Measurements from ENCODE around the gene CNN2. TPM values are rescaled to one million over a fixed set of nuclear protein-coding genes. Genes with fewer than 3 reads are reported as not detected.

The CNN2 gene
- total RNA-seq, 1 experiment from 2014 or later = 495 TPM

DNA sequence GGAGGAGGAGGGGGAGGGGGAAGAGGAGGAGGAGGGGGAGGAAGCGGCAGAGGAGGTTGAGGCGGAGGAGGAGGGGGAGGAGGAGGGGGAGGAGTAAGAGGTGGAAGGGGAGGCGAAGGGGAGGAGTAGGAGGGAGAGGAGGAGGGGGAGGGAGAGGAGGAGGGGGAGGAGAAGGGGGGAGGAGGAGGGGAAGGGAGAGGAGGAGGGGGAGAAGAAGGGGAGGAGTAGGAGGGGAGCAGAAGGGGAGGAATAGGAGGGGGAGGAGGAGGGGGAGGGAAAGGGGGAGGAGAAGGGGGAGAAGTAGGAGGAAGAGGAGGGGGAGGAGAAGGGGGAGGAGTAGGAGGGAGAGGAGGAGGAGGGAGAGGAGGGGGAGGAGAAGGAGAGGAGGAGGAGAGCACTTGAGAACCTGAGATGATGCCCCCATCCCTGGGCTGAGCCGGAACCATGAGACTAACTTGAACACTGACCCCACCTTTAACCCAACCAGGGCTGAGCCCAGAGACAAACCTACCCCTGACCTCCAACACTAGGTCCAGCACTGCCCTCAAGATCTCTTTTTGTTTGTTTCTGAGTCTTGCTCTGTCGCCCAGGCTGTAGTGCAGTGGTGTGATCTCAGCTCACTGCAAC is 26.1 kb downstream of the CNN2 start:
- no peak overlapping the region for H3K4me3 ChIP-seq (ENCODE audit: insufficient read depth, low read depth, low read length)
- H3K36me3 ChIP-seq (replicated peaks; ENCODE audit: control insufficient read depth, insufficient read depth, low read length) = no peaks in the 10 kb centered on the region
- H3K27me3 ChIP-seq (ENCODE audit: control insufficient read depth, insufficient read depth, low read length) = no peaks in the 10 kb centered on the region
- DNase-seq = no peak

DNA sequence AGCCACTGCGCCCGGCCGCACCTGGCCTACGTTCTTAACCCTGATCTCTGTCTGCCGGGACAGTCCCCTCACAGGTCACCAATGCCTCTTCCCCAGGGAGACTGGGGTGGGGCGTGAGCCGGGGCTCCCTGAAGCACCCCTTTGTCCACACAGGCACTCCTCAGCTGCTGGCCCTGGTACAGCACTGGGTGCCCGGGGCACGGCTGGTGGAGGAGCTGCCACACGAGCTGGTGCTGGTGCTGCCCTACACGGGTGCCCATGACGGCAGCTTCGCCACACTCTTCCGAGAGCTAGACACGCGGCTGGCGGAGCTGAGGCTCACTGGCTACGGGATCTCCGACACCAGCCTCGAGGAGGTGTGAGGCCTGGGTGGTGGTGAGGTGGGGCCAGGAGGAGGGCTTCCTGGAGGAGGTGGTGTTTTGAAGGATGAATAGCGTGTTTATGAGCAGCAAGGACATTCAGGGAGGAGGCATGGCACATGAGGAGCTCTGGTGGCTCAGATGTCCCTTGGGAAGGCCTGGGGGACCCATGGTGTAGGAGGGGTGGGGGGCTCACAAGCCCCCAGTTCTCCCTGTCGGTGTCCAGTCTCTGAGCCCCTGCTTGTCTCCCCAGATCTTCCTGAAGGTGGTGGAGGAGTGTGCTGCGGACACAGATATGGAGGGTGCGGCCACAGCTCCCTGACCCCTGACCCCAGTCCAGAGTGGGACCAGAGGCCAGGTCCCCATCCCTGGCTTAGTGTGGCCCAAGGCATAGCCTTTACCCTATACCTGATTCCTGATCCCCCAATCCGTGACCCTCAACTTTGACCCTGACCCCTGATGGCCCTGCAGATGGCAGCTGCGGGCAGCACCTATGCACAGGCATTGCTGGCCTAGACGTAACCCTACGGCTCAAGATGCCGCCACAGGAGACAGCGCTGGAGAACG is 27.0 kb downstream of the CNN2 start:
- no peaks in the 10 kb centered on the region for H3K27me3 ChIP-seq (ENCODE audit: control insufficient read depth, insufficient read depth, low read length)
- H3K4me3 ChIP-seq (ENCODE audit: insufficient read depth, low read depth, low read length) = no peak overlapping the region
- DNase-seq = no peak
- H3K36me3 ChIP-seq (replicated peaks; ENCODE audit: control insufficient read depth, insufficient read depth, low read length) = no peaks in the 10 kb centered on the region

DNA sequence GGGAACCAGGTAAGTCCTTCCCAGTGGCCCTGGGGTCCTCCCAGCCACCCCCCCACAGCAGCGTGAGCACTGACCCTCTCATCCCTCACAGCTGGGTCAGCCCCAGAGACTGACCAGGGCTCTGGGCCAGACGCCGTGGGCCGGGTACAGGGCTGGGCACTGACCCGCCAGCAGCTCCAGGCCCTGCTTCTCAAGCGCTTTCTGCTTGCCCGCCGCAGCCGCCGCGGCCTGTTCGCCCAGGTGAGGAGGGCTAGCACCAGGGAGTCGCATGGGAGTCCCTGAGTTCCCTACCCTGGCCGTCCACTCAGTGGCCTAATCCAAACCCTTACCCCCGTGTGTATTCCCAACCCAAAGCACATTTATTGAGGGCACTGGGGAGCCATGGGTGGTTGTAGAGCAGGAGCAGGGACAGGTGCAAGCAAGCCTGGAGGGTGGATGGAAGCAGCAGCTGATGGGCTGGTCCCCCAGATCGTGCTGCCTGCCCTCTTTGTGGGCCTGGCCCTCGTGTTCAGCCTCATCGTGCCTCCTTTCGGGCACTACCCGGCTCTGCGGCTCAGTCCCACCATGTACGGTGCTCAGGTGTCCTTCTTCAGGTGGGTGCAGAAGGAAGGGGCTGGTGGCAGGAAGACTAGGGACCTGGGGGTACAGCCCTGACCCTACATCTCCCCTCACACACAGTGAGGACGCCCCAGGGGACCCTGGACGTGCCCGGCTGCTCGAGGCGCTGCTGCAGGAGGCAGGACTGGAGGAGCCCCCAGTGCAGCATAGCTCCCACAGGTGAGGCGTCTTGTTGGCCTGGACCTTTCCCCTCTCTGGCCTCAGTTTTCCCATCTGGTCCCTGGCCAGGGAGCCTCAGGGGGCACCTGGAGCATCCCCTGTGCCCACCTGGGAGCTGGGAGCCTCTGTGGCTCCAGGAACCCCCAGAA is 28.0 kb downstream of the CNN2 start:
- DNase-seq = no peak
- no peak overlapping the region for H3K4me3 ChIP-seq (ENCODE audit: insufficient read depth, low read depth, low read length)
- no peaks in the 10 kb centered on the region for H3K36me3 ChIP-seq (replicated peaks; ENCODE audit: control insufficient read depth, insufficient read depth, low read length)
- H3K27me3 ChIP-seq (ENCODE audit: control insufficient read depth, insufficient read depth, low read length) = no peaks in the 10 kb centered on the region

DNA sequence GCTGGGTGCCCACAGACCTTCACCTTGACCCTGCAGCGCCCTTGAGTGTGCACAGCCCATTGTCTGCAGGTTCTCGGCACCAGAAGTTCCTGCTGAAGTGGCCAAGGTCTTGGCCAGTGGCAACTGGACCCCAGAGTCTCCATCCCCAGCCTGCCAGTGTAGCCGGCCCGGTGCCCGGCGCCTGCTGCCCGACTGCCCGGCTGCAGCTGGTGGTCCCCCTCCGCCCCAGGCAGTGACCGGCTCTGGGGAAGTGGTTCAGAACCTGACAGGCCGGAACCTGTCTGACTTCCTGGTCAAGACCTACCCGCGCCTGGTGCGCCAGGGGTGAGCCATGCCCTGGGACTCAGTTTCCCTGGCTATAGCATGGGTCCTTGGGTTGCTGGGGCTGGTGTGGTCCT is 28.6 kb downstream of the CNN2 start:
- H3K4me3 ChIP-seq (ENCODE audit: insufficient read depth, low read depth, low read length) = no peak overlapping the region
- H3K27me3 ChIP-seq (ENCODE audit: control insufficient read depth, insufficient read depth, low read length) = no peaks in the 10 kb centered on the region
- no peaks in the 10 kb centered on the region for H3K36me3 ChIP-seq (replicated peaks; ENCODE audit: control insufficient read depth, insufficient read depth, low read length)
- DNase-seq = no peak

DNA sequence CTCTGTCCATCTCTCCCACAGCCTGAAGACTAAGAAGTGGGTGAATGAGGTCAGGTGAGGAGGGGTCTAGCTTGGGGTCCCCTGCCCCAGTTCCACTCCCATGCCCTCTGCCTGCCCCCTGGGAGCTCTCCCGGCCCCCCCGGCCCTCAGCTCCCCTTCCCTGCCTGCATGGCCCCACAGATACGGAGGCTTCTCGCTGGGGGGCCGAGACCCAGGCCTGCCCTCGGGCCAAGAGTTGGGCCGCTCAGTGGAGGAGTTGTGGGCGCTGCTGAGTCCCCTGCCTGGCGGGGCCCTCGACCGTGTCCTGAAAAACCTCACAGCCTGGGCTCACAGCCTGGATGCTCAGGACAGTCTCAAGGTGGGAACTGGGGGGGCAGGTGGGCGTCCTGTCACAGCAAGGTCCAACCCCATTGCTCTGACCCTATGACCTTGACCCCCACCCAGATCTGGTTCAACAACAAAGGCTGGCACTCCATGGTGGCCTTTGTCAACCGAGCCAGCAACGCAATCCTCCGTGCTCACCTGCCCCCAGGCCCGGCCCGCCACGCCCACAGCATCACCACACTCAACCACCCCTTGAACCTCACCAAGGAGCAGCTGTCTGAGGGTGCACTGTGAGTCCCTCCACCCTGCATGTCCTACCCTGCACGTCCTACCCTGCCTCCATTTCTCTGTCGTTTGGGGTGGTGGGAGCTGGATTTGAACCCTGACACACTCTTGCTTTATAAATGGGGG is 29.6 kb downstream of the CNN2 start:
- no peaks in the 10 kb centered on the region for H3K27me3 ChIP-seq (ENCODE audit: control insufficient read depth, insufficient read depth, low read length)
- no peak overlapping the region for H3K4me3 ChIP-seq (ENCODE audit: insufficient read depth, low read depth, low read length)
- no peak for DNase-seq
- H3K36me3 ChIP-seq (replicated peaks; ENCODE audit: control insufficient read depth, insufficient read depth, low read length) = peaks cover 1% of the 10 kb centered on the region; the same call in 1 of the 2 replicates

DNA sequence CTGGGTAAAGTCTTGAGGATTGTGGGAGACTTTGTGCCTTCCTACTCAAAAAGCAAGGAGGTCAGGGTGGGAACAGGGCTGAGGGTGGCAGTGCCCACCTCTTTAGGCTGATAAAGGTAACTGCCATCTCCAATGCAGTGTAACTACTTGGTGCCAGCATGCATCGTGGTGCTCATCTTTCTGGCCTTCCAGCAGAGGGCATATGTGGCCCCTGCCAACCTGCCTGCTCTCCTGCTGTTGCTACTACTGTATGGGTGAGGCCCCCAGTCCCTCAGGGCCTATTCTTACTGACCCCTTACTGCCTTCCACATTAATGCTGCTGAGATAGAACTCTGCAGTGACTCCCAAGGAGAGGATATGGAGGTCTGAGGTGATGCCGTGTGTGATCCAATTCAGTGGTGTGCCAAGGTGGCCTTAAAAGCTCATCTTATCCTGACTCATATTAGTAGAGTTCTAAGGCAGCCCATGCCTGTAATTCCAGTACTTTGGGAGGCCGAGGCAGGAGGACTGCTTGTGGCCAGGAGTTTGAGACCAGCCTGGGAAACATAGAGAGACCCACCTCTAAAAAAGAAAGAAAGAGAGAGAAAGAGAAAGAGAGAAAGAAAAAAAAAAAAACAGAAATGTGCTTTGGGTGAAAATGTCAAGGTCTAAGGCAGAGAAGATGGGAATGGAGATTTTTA is 30.9 kb downstream of the CNN2 start:
- peaks cover 1% of the 10 kb centered on the region; the same call in 1 of the 2 replicates for H3K36me3 ChIP-seq (replicated peaks; ENCODE audit: control insufficient read depth, insufficient read depth, low read length)
- no peaks in the 10 kb centered on the region for H3K27me3 ChIP-seq (ENCODE audit: control insufficient read depth, insufficient read depth, low read length)
- no peak overlapping the region for H3K4me3 ChIP-seq (ENCODE audit: insufficient read depth, low read depth, low read length)
- DNase-seq = no peak

DNA sequence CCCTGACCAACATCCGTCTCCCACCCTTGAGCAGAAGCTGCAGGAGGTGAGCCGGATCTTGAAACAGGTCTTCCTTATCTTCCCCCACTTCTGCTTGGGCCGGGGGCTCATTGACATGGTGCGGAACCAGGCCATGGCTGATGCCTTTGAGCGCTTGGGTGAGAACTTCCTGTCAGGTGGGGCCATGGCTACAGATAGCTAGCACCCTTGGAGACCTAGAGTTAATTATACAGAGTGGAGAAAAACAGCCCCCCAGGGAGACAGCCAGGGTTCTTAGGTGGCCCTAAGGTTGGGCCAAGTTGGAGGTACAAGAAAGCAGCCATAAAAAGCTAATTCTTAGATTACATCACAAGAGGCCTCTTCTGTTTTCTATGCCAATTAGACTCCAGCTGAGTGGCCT is 31.7 kb downstream of the CNN2 start:
- DNase-seq = no peak
- Histone ChIP-seq H3K4me3 (ENCODE audit: insufficient read depth, low read depth, low read length) (no peak overlapping the region), H3K27me3 (ENCODE audit: control insufficient read depth, insufficient read depth, low read length) (no peaks in the 10 kb centered on the region), H3K36me3 (replicated peaks; ENCODE audit: control insufficient read depth, insufficient read depth, low read length) (peaks cover 1% of the 10 kb centered on the region; the same call in 1 of the 2 replicates)

DNA sequence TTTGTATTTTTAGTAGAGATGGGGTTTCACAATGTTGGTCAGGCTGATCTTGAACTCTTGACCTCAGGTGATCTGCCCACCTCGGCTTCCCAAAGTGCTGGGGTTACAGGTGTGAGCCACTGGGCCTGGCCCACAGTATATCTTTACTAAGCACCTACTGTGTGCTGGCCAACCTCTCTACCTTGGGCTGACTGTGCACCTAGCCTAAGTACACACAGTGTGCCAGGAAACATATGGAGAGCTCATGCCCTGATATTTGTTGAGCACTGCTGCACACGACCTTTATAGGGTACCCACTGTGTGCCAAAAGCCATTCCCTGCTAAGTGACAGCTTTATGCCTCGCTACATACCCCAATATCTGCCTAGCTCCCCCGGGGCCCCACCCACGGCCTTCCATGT is 34.3 kb downstream of the CNN2 start:
- DNase-seq = no peak
- H3K4me3 ChIP-seq (ENCODE audit: insufficient read depth, low read depth, low read length) = no peak overlapping the region
- H3K36me3 ChIP-seq (replicated peaks; ENCODE audit: control insufficient read depth, insufficient read depth, low read length) = peaks cover 1% of the 10 kb centered on the region; the same call in 1 of the 2 replicates
- H3K27me3 ChIP-seq (ENCODE audit: control insufficient read depth, insufficient read depth, low read length) = peaks cover 7% of the 10 kb centered on the region

DNA sequence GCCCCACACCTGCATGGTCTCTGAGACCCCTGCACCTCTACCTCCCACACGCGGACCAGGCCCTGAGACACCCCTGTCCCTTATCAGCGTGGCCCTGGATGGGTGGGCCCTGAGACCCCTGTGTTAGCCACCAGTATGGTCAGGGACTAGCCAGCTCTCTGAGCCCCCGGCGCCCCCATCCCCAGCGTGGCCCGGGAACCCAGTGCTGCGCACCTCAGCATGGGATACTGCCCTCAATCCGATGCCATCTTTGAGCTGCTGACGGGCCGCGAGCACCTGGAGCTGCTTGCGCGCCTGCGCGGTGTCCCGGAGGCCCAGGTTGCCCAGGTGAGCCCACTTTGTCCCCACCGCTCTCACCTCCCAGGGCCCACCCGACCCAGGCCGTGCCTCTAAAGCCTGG is 35.6 kb downstream of the CNN2 start:
- H3K4me3 ChIP-seq (ENCODE audit: insufficient read depth, low read depth, low read length) = peak overlapping the region; percentile 59
- peaks cover 16% of the 10 kb centered on the region for H3K27me3 ChIP-seq (ENCODE audit: control insufficient read depth, insufficient read depth, low read length)
- H3K36me3 ChIP-seq (replicated peaks; ENCODE audit: control insufficient read depth, insufficient read depth, low read length) = peaks cover 1% of the 10 kb centered on the region; the same call in 1 of the 2 replicates
- DNase-seq = no peak

DNA sequence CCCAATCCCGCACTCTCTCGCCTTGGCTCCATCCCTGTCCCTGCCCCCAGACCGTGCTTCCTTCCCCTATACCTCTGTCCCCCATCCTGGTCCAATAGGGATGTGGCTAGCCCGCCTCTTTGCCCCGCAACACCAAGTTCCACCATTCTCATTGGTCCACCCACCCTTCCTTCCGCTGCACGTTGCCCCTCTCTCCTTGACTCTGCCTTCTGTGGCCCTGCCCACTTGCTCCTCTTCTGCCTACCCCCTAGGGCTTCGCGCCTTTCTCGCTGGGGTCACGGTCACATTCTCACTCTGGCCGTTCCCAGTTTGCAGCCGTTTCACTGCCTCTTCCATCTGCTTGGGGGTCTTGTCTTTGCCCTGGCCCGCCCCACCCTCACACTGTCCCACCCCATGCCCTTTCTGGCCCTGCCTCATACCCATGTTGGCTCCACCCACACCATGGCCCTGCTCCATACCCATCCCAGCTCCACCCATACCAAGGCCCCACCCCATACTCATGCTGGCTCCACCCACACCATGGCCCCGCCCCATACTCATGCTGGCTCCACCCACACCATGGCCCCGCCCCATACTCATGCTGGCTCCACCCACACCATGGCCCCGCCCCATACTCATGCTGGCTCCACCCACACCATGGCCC is 36.1 kb downstream of the CNN2 start:
- H3K36me3 ChIP-seq (replicated peaks; ENCODE audit: control insufficient read depth, insufficient read depth, low read length) = peaks cover 1% of the 10 kb centered on the region; the same call in 1 of the 2 replicates
- DNase-seq = peak; percentile 93
- peaks cover 21% of the 10 kb centered on the region for H3K27me3 ChIP-seq (ENCODE audit: control insufficient read depth, insufficient read depth, low read length)
- peak overlapping the region; percentile 59 for H3K4me3 ChIP-seq (ENCODE audit: insufficient read depth, low read depth, low read length)

DNA sequence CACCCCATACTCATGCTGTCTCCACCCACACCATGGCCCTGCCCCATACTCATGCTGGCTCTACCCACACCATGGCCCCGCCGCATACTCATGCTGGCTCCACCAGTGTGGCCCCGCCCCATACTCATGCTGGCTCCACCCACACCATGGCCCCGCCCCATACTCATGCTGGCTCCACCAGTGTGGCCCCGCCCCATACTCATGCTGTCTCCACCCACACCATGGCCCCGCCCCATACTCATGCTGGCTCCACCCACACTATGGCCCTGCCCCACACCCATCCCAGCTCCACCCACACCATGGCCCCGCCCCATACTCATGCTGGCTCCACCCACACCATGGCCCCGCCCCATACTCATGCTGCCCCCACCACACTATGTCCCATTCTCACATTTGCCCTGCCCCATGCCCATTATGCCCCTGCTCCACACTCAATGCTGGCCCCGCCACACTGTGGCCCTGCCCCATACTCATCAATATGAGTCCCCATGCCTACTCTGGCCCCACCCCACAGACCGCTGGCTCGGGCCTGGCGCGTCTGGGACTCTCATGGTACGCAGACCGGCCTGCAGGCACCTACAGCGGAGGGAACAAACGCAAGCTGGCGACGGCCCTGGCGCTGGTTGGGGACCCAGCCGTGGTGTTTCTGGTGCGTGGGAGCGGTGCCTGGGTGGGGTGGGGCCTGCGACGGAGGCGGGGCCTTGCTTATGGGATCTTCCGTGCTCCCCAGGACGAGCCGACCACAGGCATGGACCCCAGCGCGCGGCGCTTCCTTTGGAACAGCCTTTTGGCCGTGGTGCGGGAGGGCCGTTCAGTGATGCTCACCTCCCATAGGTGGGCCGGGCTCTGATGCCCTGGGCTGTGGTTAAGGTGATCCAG is 36.9 kb downstream of the CNN2 start:
- peak; percentile 88 for DNase-seq
- peaks cover 23% of the 10 kb centered on the region for H3K27me3 ChIP-seq (ENCODE audit: control insufficient read depth, insufficient read depth, low read length)
- peaks cover 1% of the 10 kb centered on the region; the same call in 1 of the 2 replicates for H3K36me3 ChIP-seq (replicated peaks; ENCODE audit: control insufficient read depth, insufficient read depth, low read length)
- H3K4me3 ChIP-seq (ENCODE audit: insufficient read depth, low read depth, low read length) = peak overlapping the region; percentile 39

DNA sequence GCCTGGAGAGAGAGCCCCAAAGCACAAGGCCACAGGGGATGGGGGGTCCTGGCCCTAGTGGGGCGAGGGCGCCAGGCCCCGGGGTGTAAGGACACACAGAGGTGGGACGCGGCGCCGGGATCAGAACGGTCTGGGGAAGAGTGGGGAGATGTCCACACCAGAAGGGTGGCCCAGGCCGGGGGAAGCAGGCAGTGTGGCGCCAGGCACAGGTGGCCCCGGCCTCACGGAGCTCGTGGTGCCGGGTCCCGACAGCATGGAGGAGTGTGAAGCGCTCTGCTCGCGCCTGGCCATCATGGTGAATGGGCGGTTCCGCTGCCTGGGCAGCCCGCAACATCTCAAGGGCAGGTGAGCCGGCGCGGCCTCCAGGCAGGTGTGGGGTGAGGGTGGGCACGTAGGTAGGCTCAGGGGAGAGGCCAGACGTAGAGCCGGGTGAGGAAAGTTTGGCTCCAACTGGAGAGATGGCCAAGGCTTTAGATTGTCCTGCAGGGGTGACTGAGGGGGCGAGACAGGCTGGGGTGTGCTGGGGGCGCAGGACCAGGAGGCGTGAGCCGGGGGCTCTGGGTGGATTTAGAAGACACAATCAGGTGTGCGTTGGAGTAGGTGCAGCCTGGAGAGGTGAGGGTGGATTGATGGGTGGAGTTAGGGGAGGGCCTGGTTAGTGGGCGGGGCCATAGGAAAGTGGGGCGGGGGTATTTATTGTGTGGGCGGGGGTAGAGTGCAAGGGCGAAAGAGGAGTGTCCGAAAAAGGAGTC is 37.7 kb downstream of the CNN2 start:
- peak; percentile 94 for DNase-seq
- H3K4me3 ChIP-seq (ENCODE audit: insufficient read depth, low read depth, low read length) = peak overlapping the region; percentile 52
- peaks cover 26% of the 10 kb centered on the region for H3K27me3 ChIP-seq (ENCODE audit: control insufficient read depth, insufficient read depth, low read length)
- H3K36me3 ChIP-seq (replicated peaks; ENCODE audit: control insufficient read depth, insufficient read depth, low read length) = peaks cover 1% of the 10 kb centered on the region; the same call in 1 of the 2 replicates

Measured in H7 (cell line).